Activated CD8-positive, alpha-beta memory T cell treated with anti-CD3 and anti-CD28 coated beads, Interleukin-2, amount 10 ng/mL, durations not matched to agents 7 days and 5 days (primary cell): ENCODE results near the gene URB1. TPM values are rescaled to one million over a fixed set of nuclear protein-coding genes. Genes with fewer than 3 reads are reported as not detected.
"Not testable (repeated sequence)": the region's sequence is repeated elsewhere in the genome, so short reads cannot be mapped to it uniquely, and the experiment has no call there.

Experiments
- ATAC-seq: fragments of 150-1000 bp; cut with Tn5 transposase; one replicate; pipeline ENCODE4 v1.10.0; 2021; ENCODE audit warnings: moderate library complexity
- CTCF ChIA-PET: fragments of 350-600 bp; sonication (Branson Sonifier 250); formaldehyde crosslinking; loops from one replicate; lab custom pipeline; 2021; ENCODE audit warnings: antibody characterized with exemption; lab: Charles Lee
- DNase-seq: peaks from one replicate; pipeline ENCODE4 v3.0.0-alpha.2; 2020
- H3K27ac Mint-ChIP-seq: one replicate; pipeline ENCODE4 v1.8.0; 2021; ENCODE audit warnings: mild to moderate bottlenecking, mixed read lengths
- H3K27me3 Mint-ChIP-seq: one replicate; pipeline ENCODE4 v1.8.0; 2021; ENCODE audit warnings: mixed read lengths
- H3K36me3 Mint-ChIP-seq: one replicate; pipeline ENCODE4 v1.8.0; 2021; ENCODE audit warnings: mild to moderate bottlenecking, mixed read lengths
- H3K4me1 Mint-ChIP-seq: one replicate; pipeline ENCODE4 v1.8.0; 2021; ENCODE audit warnings: mixed read lengths
- H3K4me3 Mint-ChIP-seq: one replicate; pipeline ENCODE4 v1.8.0; 2021; ENCODE audit warnings: mild to moderate bottlenecking, moderate library complexity, mixed read lengths
- H3K9me3 Mint-ChIP-seq: one replicate; pipeline ENCODE4 v1.8.0; 2022; ENCODE audit warnings: low read depth, mixed read lengths
- total RNA-seq, 2 experiments: library from RNA; stranded (reverse); gene quantifications; one replicate each; pipeline ENCODE4 v1.2.3, GENCODE V29; 2021

URB1 gene
- total RNA-seq, 2 experiments from 2014 or later: 17.5 to 28.3 TPM

GRCh38 chr21:32312326-32312725, 80.5 kb downstream of the URB1 start:
- no peak overlapping the region for H3K4me3 Mint-ChIP-seq
- no peaks in the 10 kb centered on the region for H3K27me3 Mint-ChIP-seq
- CTCF ChIA-PET: no interaction called here
- DNase-seq (peak; percentile 32), ATAC-seq (no peak)
- no peak overlapping the region for H3K27ac Mint-ChIP-seq
- no peaks in the 10 kb centered on the region for H3K9me3 Mint-ChIP-seq
- no peaks in the 10 kb centered on the region for H3K4me1 Mint-ChIP-seq
- H3K36me3 Mint-ChIP-seq: peaks cover 7% of the 10 kb centered on the region

GRCh38 chr21:32311621-32312020, 81.2 kb downstream of the URB1 start:
- Mint-ChIP-seq H3K36me3 (peaks cover 11% of the 10 kb centered on the region), H3K9me3 (no peaks in the 10 kb centered on the region), H3K27ac (no peak overlapping the region), H3K4me3 (no peak overlapping the region), H3K27me3 (no peaks in the 10 kb centered on the region), H3K4me1 (no peaks in the 10 kb centered on the region)
- ATAC-seq (no peak), DNase-seq (peak; percentile 23)
- CTCF ChIA-PET: no interaction called here

- H3K27me3 Mint-ChIP-seq, H3K4me1 Mint-ChIP-seq, H3K9me3 Mint-ChIP-seq, H3K27ac Mint-ChIP-seq, H3K4me3 Mint-ChIP-seq, CTCF ChIA-PET, ATAC-seq: not testable (repeated sequence)
- H3K36me3 Mint-ChIP-seq: peaks cover 11% of the 10 kb centered on the region
- peak; percentile 28 for DNase-seq
These were observed 81.8 kb downstream of the URB1 start for GRCh38 chr21:32310976-32311375.

GRCh38 chr21:32309906-32310460, 82.8 kb downstream of the URB1 start:
- ATAC-seq (no peak), DNase-seq (peak; percentile 38)
- no peak overlapping the region for H3K4me3 Mint-ChIP-seq
- peaks cover 5% of the 10 kb centered on the region for H3K4me1 Mint-ChIP-seq
- H3K27ac Mint-ChIP-seq: no peak overlapping the region
- H3K36me3 Mint-ChIP-seq: peaks cover 11% of the 10 kb centered on the region
- CTCF ChIA-PET: no interaction called here
- H3K9me3 Mint-ChIP-seq: no peaks in the 10 kb centered on the region
- no peaks in the 10 kb centered on the region for H3K27me3 Mint-ChIP-seq

- Mint-ChIP-seq H3K4me3 (no peak overlapping the region), H3K27ac (peak overlapping the region; percentile 46), H3K9me3 (no peaks in the 10 kb centered on the region), H3K36me3 (peaks cover 9% of the 10 kb centered on the region), H3K4me1 (peaks cover 5% of the 10 kb centered on the region), H3K27me3 (no peaks in the 10 kb centered on the region)
- peak; percentile 5 for DNase-seq
- CTCF ChIA-PET: no interaction called here
- ATAC-seq: no peak
These were observed 84.1 kb downstream of the URB1 start for GRCh38 chr21:32308696-32309095.

GRCh38 chr21:32307706-32308105, 85.1 kb downstream of the URB1 start:
- CTCF ChIA-PET: interaction anchor here (0.7 kb wide), 1 partner anchor 124 kb away, joined by 3 read pairs; no protein-coding TSS in a partner anchor

GRCh38 chr21:32306021-32306780, 86.6 kb downstream of the URB1 start:
- H3K36me3 Mint-ChIP-seq: peaks cover 7% of the 10 kb centered on the region
- no peak overlapping the region for H3K27ac Mint-ChIP-seq

More at GRCh38 chr21:32307706-32308105, 85.1 kb downstream of the URB1 start:
- no peaks in the 10 kb centered on the region for H3K27me3 Mint-ChIP-seq
- H3K4me1 Mint-ChIP-seq: peaks cover 5% of the 10 kb centered on the region
- no peak for DNase-seq
- H3K27ac Mint-ChIP-seq: no peak overlapping the region
- no peak overlapping the region for H3K4me3 Mint-ChIP-seq
- no peak for ATAC-seq
- H3K36me3 Mint-ChIP-seq: peaks cover 7% of the 10 kb centered on the region
- no peaks in the 10 kb centered on the region for H3K9me3 Mint-ChIP-seq

GRCh38 chr21:32304998-32305397, 87.8 kb downstream of the URB1 start:
- no peaks in the 10 kb centered on the region for H3K27me3 Mint-ChIP-seq
- no peak overlapping the region for H3K27ac Mint-ChIP-seq
- H3K9me3 Mint-ChIP-seq: no peaks in the 10 kb centered on the region
- peaks cover 13% of the 10 kb centered on the region for H3K36me3 Mint-ChIP-seq
- no peak overlapping the region for H3K4me3 Mint-ChIP-seq
- ATAC-seq (no peak), DNase-seq (peak; percentile 0)
- CTCF ChIA-PET: no interaction called here
- H3K4me1 Mint-ChIP-seq: peaks cover 5% of the 10 kb centered on the region

More at GRCh38 chr21:32306021-32306780, 86.6 kb downstream of the URB1 start:
- ATAC-seq: no peak
- no peak overlapping the region for H3K4me3 Mint-ChIP-seq
- CTCF ChIA-PET: no interaction called here
- no peaks in the 10 kb centered on the region for H3K9me3 Mint-ChIP-seq
- DNase-seq: peak; percentile 34
- no peaks in the 10 kb centered on the region for H3K27me3 Mint-ChIP-seq
- H3K4me1 Mint-ChIP-seq: peaks cover 5% of the 10 kb centered on the region

- ATAC-seq (no peak), DNase-seq (peak; percentile 14)
- Mint-ChIP-seq H3K36me3 (peaks cover 13% of the 10 kb centered on the region), H3K27me3 (no peaks in the 10 kb centered on the region), H3K4me1 (peaks cover 5% of the 10 kb centered on the region), H3K4me3 (no peak overlapping the region), H3K27ac (no peak overlapping the region), H3K9me3 (no peaks in the 10 kb centered on the region)
- CTCF ChIA-PET: no interaction called here
These were observed 89.4 kb downstream of the URB1 start for GRCh38 chr21:32303385-32303784.

- CTCF ChIA-PET: no interaction called here
- Mint-ChIP-seq H3K27me3 (no peaks in the 10 kb centered on the region), H3K4me1 (peaks cover 5% of the 10 kb centered on the region), H3K4me3 (no peak overlapping the region), H3K9me3 (no peaks in the 10 kb centered on the region), H3K27ac (no peak overlapping the region), H3K36me3 (peaks cover 12% of the 10 kb centered on the region)
- DNase-seq (peak; percentile 3), ATAC-seq (no peak)
These were observed 90.3 kb downstream of the URB1 start for GRCh38 chr21:32302560-32302959.

GRCh38 chr21:32301596-32301995, 91.2 kb downstream of the URB1 start:
- Mint-ChIP-seq H3K27me3 (no peaks in the 10 kb centered on the region), H3K27ac (no peak overlapping the region), H3K36me3 (peaks cover 9% of the 10 kb centered on the region), H3K9me3 (no peaks in the 10 kb centered on the region), H3K4me1 (peaks cover 5% of the 10 kb centered on the region), H3K4me3 (no peak overlapping the region)
- CTCF ChIA-PET: no interaction called here
- DNase-seq (no peak), ATAC-seq (no peak)

GRCh38 chr21:32300117-32300681, 92.6 kb downstream of the URB1 start:
- CTCF ChIA-PET: no interaction called here
- H3K4me3 Mint-ChIP-seq: no peak overlapping the region
- no peak overlapping the region for H3K27ac Mint-ChIP-seq
- DNase-seq (no peak), ATAC-seq (no peak)
- H3K4me1 Mint-ChIP-seq: no peaks in the 10 kb centered on the region
- peaks cover 9% of the 10 kb centered on the region for H3K36me3 Mint-ChIP-seq
- no peaks in the 10 kb centered on the region for H3K27me3 Mint-ChIP-seq
- no peaks in the 10 kb centered on the region for H3K9me3 Mint-ChIP-seq

- Mint-ChIP-seq H3K27me3 (no peaks in the 10 kb centered on the region), H3K4me3 (no peak overlapping the region), H3K9me3 (no peaks in the 10 kb centered on the region), H3K4me1 (no peaks in the 10 kb centered on the region), H3K36me3 (peaks cover 9% of the 10 kb centered on the region), H3K27ac (no peak overlapping the region)
- DNase-seq: no peak
- ATAC-seq: no peak
- CTCF ChIA-PET: no interaction called here
These were observed 93.1 kb downstream of the URB1 start for GRCh38 chr21:32299695-32300094.

GRCh38 chr21:32298658-32299081, 94.1 kb downstream of the URB1 start, which contains the start of gene MRAP:
Gene MRAP, plus strand, starts transcription at chr21:32298855. Its CDS starts 117 bp downstream, at chr21:32298972.
- Mint-ChIP-seq H3K27ac (no peak within 1 kb of the TSS), H3K27me3 (no peaks in the 10 kb centered on the region), H3K4me3 (no peak within 1 kb of the TSS), H3K9me3 (no peaks in the 10 kb centered on the region), H3K4me1 (no peaks in the 10 kb centered on the region), H3K36me3 (peaks cover 9% of the 10 kb centered on the region)
- CTCF ChIA-PET: no interaction called here
- DNase-seq (no peak), ATAC-seq (no peak)
